Upper lobe of left lung (tissue), 6 donors: ENCODE measurements around the gene MAGEB1. TPM values are rescaled to one million over a fixed set of nuclear protein-coding genes. Genes with fewer than 3 reads are reported as not detected.

Source experiments
- ATAC-seq, 2 donors: fragments of 200-7000 bp; cut with Tn5 transposase; one replicate each; pipeline ENCODE4 v1.9.1; 2022; ENCODE audit warnings: mild to moderate bottlenecking in 2 of 2, moderate library complexity in 2 of 2; ENCODE audit not compliant: low FRiP score in 2 of 2
- DNase-seq, 2 donors: peaks; one replicate each; pipeline ENCODE4 v3.0.0-alpha.2; 2019 to 2020
- H3K27ac ChIP-seq, 4 donors: fragments of 200-600 bp; sonication (generic); one replicate each; pipeline ENCODE4 v1.5.1; 2016 to 2019
- H3K27me3 ChIP-seq, 4 donors: fragments of 200-600 bp; sonication (generic); one replicate each; pipeline ENCODE4 v1.5.1; 2017 to 2019
- H3K36me3 ChIP-seq, 4 donors: fragments of 200-600 bp; sonication (generic); one replicate each; pipeline ENCODE4 v1.5.1; 2016 to 2019
- H3K4me1 ChIP-seq, 4 donors: fragments of 200-600 bp; sonication (generic); one replicate each; pipeline ENCODE4 v1.5.1; 2018 to 2019
- H3K4me3 ChIP-seq, 4 donors: fragments of 200-600 bp; sonication (generic); one replicate each; pipeline ENCODE4 v1.5.1; 2017 to 2019; ENCODE audit warnings: mild to moderate bottlenecking in 2 of 4, moderate library complexity in 1 of 4
- H3K9me3 ChIP-seq, 4 donors: fragments of 200-600 bp; sonication (generic); one replicate each; pipeline ENCODE4 v1.5.1; 2018 to 2019
- CTCF ChIP-seq, 6 experiments: fragments of 450-650 bp in 4 of 6; fragments of 200-600 bp in 2 of 6; sonication (generic) in 2 of 6; IDR thresholded peaks; one replicate each; pipeline ENCODE4 v1.5.1; 2016 to 2019; ENCODE audit warnings: antibody characterized with exemption in 6 of 6
- EP300 ChIP-seq, 4 donors: sonication (generic); formaldehyde crosslinking; IDR thresholded peaks; one replicate each; pipeline ENCODE4 v1.5.1; 2017; ENCODE audit warnings: antibody characterized with exemption in 4 of 4, control low read depth in 2 of 4
- POLR2A ChIP-seq, 4 donors: fragments of 450-650 bp; IDR thresholded peaks; one replicate each; pipeline ENCODE4 v1.5.1; 2016 to 2017; ENCODE audit warnings: antibody characterized with exemption in 4 of 4, mild to moderate bottlenecking in 2 of 4
- POLR2AphosphoS5 ChIP-seq, 2 donors: sonication (generic); formaldehyde crosslinking; IDR thresholded peaks; one replicate each; pipeline ENCODE4 v1.5.1; 2017; ENCODE audit warnings: antibody characterized with exemption in 2 of 2
- WGBS, 2 donors: methylation state at CpG; one replicate each; pipeline ENCODE4 v1.1.5; 2017 to 2018; 5-methylcytosine and 5-hydroxymethylcytosine counted together
- total RNA-seq, 6 donors: library from RNA; depleted of rRNA in 4 of 6; stranded (reverse); fragments of >200 nt in 4 of 6; gene quantifications; one replicate each; pipeline versions ENCODE4 v1.1.0 to v1.2.1, GENCODE V29; 2016 to 2021
- donor health status: DM: no; HTN: no; CAD: no; lungs with moderate emphysema.
- donor health status: DM: no; HTN: yes; CAD: no; lungs with severe emphysema.

Gene MAGEB1
- not detected for total RNA-seq

GRCh38 chrX:30246769-30247489 is at the start of gene MAGEB1:
MAGEB1 (plus strand) TSS chrX:30247146; CDS start chrX:30250494, 3,348 bp downstream.
- Histone ChIP-seq H3K4me3 (no peak within 1 kb of the TSS), H3K27me3 (no peaks in the 10 kb centered on the region), H3K9me3 (no peaks in the 10 kb centered on the region), H3K36me3 (no peaks in the 10 kb centered on the region), H3K4me1 (no peaks in the 10 kb centered on the region), H3K27ac (no peak within 1 kb of the TSS)
- TF ChIP-seq POLR2A (IDR thresholded peaks at IDR 0.05) (no peak), CTCF (IDR thresholded peaks at IDR 0.05) (no peak), POLR2AphosphoS5 (IDR thresholded peaks at IDR 0.05) (no peak)
- DNase-seq (peak in 1 of 2 donors; percentile 36), ATAC-seq (no peak)
- WGBS, 2 donors = 87% methylated on average over 38 of the region's 38 CpGs; no CpG with 5 or more reads in 1 of the 2 donors

- DNase-seq = no peak
- H3K27ac ChIP-seq = no peak overlapping the region
- H3K4me3 ChIP-seq = no peak overlapping the region
- no peaks in the 10 kb centered on the region for H3K27me3 ChIP-seq
- no peak for ATAC-seq
- no peaks in the 10 kb centered on the region for H3K36me3 ChIP-seq
- no peaks in the 10 kb centered on the region for H3K9me3 ChIP-seq
- H3K4me1 ChIP-seq = no peaks in the 10 kb centered on the region
- TF ChIP-seq POLR2A (IDR thresholded peaks at IDR 0.05) = no peak
- no peak for TF ChIP-seq CTCF (IDR thresholded peaks at IDR 0.05)
- no peak for TF ChIP-seq EP300 (IDR thresholded peaks at IDR 0.05)
- TF ChIP-seq POLR2AphosphoS5 (IDR thresholded peaks at IDR 0.05) = no peak
- WGBS, 2 donors = 74 to 91% methylated on average over 2 of the region's 2 CpGs
Observed at GRCh38 chrX:30212172-30212571, 34.8 kb upstream of the MAGEB1 start.

- no peaks in the 10 kb centered on the region for H3K36me3 ChIP-seq
- peak in 1 of 2 donors; percentile 34 for DNase-seq
- H3K4me3 ChIP-seq = no peak within 1 kb of the TSS
- H3K4me1 ChIP-seq = no peaks in the 10 kb centered on the region
- H3K9me3 ChIP-seq = no peaks in the 10 kb centered on the region
- 85 to 93% methylated on average over 22 to 29 of the region's 29 CpGs for WGBS, 2 donors
- no peak for TF ChIP-seq POLR2A (IDR thresholded peaks at IDR 0.05)
- TF ChIP-seq EP300 (IDR thresholded peaks at IDR 0.05) = no peak
- TF ChIP-seq POLR2AphosphoS5 (IDR thresholded peaks at IDR 0.05) = no peak
- H3K27me3 ChIP-seq = no peaks in the 10 kb centered on the region
- no peak within 1 kb of the TSS for H3K27ac ChIP-seq
- no peak for ATAC-seq
Observed at GRCh38 chrX:30215357-30215843, 31.5 kb upstream of the MAGEB1 start, which contains the start of gene MAGEB2. MAGEB2 (plus strand) TSS chrX:30215563; CDS start chrX:30218581, 3,018 bp downstream.

GRCh38 chrX:30217465-30217864 is 29.5 kb upstream of the MAGEB1 start:
- H3K27ac ChIP-seq = no peak overlapping the region
- DNase-seq = no peak
- no peak for ATAC-seq
- TF ChIP-seq POLR2AphosphoS5 (IDR thresholded peaks at IDR 0.05) (no peak), CTCF (IDR thresholded peaks at IDR 0.05) (no peak), EP300 (IDR thresholded peaks at IDR 0.05) (no peak), POLR2A (IDR thresholded peaks at IDR 0.05) (no peak)
- no peak overlapping the region for H3K4me3 ChIP-seq
- no peaks in the 10 kb centered on the region for H3K4me1 ChIP-seq
- H3K36me3 ChIP-seq = no peaks in the 10 kb centered on the region
- 33 to 59% methylated on average over 1 of the region's 1 CpG for WGBS, 2 donors
- H3K27me3 ChIP-seq = no peaks in the 10 kb centered on the region
- H3K9me3 ChIP-seq = no peaks in the 10 kb centered on the region

GRCh38 chrX:30219372-30219771 is 27.6 kb upstream of the MAGEB1 start:
- TF ChIP-seq EP300 (IDR thresholded peaks at IDR 0.05) (no peak), CTCF (IDR thresholded peaks at IDR 0.05) (no peak), POLR2A (IDR thresholded peaks at IDR 0.05) (no peak)
- ATAC-seq (no peak), DNase-seq (no peak)
- Histone ChIP-seq H3K27ac (no peak overlapping the region), H3K27me3 (no peaks in the 10 kb centered on the region), H3K4me1 (no peaks in the 10 kb centered on the region), H3K36me3 (no peaks in the 10 kb centered on the region), H3K4me3 (no peak overlapping the region), H3K9me3 (no peaks in the 10 kb centered on the region)
- WGBS, 2 donors = 71 to 84% methylated on average over 4 of the region's 4 CpGs
